GM12872 (cell line): ENCODE results near the gene DEPDC1B.

ENCODE experiments used
- TF ChIP-seq, protein P1 (sequence below): IDR thresholded peaks from 3 replicates; pipeline ENCODE4 v1.5.1; 2011; ENCODE audit warnings: low read depth, mild to moderate bottlenecking, low read length, moderate library complexity; ENCODE audit not compliant: insufficient read depth

Gene DEPDC1B

DNA sequence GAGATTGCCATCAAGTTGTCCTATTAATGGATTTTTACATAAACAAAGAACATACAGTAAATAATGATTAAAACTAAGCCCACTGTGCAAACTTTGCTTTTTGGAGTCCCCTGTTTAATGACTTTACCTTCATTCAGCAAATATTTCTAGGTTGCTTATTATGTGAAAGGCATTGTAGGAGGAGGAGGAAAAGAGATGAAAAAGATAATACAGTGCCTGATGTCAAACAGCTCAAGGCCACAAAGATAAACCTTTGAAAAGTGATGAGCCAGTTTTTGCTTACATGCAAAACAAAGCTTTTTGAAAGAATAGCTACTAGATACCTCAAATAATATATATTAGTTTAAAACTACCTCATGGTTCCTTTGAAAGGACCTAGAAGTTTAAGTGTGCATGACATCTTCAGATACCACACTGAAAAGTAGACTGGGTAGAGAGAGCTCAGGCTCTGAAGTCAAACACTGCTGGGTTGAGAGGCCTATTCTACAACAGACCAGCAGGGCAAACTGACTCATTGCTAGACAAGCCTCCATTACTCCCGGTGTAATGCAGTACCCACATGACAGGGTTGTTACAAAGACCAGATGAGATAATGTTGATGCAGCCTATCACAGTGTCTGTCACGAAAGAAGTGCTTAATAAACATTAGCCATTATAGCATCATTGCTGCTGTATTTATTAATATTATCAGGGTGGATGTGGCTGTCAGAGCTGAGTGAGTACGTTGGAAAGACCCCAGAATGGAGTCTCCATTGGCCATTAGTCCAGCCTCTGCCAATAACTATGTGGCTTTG lies 11.8 kb downstream of the DEPDC1B start:
- TF ChIP-seq, protein P1, sequence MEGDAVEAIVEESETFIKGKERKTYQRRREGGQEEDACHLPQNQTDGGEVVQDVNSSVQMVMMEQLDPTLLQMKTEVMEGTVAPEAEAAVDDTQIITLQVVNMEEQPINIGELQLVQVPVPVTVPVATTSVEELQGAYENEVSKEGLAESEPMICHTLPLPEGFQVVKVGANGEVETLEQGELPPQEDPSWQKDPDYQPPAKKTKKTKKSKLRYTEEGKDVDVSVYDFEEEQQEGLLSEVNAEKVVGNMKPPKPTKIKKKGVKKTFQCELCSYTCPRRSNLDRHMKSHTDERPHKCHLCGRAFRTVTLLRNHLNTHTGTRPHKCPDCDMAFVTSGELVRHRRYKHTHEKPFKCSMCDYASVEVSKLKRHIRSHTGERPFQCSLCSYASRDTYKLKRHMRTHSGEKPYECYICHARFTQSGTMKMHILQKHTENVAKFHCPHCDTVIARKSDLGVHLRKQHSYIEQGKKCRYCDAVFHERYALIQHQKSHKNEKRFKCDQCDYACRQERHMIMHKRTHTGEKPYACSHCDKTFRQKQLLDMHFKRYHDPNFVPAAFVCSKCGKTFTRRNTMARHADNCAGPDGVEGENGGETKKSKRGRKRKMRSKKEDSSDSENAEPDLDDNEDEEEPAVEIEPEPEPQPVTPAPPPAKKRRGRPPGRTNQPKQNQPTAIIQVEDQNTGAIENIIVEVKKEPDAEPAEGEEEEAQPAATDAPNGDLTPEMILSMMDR, result peak; percentile 64

DNA sequence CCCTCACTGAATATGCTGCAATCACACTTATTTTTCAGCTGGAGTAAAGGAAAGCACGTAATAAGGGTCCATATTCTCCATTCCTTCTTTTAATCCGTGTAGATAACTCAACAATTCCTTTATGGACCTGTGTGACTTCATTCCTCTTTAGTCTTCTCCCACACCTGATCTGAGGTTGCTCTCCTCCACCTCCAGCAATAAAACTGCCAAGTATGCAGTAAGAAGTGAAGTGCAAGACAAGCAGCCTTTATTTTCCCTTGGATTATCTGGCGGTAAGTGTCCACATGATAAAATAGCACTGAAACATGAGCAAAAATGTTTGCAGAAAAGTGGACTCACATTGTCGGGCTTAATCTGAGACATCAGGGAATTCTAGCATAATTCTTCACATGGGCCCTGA lies 13.8 kb downstream of the DEPDC1B start:
- TF ChIP-seq, protein P1, result no peak

DNA sequence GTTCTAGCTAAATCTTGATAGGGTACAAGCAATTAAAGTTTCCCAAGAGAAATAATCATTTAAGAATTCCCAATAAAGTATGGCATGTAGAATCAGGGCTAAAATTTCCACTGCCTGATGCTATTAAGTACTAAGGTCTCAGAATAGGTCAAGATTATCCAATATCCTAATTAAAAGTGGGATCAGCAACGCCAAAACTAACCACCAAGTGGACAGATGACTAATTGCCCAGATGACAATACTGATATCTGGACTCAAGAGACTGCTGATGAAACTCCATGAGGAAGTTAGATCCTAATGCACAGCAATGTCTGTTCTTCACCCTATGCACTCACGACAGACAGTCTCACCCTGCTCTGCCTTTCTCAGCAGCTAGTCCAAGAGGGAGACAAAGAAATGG lies 14.3 kb downstream of the DEPDC1B start:
- TF ChIP-seq, protein P1, result no peak

DNA sequence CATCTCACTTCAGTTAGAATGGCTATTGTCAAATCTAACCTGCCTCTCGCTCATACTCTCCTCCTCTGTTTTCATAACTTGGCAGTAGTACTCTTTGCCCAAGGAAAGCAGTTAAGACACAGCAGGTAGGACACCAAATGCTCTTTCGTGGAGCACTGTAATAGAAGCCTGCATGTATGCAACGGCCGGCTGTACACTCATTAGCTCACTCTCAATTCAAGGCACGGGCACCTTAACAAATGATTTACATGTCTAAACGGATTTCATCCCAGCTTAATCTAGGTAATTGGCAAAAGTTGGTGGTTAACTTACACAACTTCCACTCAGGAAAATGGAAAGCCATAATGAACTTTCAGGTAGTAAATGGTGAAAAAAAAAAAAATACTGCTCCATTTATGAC lies 14.9 kb downstream of the DEPDC1B start:
- TF ChIP-seq, protein P1, result no peak

DNA sequence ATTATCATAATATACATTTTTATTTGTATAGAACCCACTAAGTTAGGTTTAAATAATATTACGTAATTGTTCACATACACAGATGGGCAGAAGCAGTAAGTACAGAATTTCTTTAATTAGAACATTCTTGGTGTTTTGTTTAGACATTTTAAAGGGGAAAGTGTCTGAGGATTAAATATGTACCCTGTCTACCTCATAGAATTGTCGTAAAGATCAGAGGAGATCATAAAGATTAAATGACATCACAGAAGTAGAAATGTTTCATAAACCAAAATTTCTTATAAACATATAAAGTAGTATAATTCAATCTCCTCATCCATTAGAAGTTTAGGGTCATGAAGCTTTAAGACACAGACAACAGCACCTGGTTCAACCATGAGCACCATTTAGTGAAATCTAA lies 20.1 kb downstream of the DEPDC1B start:
- TF ChIP-seq, protein P1, result no peak

DNA sequence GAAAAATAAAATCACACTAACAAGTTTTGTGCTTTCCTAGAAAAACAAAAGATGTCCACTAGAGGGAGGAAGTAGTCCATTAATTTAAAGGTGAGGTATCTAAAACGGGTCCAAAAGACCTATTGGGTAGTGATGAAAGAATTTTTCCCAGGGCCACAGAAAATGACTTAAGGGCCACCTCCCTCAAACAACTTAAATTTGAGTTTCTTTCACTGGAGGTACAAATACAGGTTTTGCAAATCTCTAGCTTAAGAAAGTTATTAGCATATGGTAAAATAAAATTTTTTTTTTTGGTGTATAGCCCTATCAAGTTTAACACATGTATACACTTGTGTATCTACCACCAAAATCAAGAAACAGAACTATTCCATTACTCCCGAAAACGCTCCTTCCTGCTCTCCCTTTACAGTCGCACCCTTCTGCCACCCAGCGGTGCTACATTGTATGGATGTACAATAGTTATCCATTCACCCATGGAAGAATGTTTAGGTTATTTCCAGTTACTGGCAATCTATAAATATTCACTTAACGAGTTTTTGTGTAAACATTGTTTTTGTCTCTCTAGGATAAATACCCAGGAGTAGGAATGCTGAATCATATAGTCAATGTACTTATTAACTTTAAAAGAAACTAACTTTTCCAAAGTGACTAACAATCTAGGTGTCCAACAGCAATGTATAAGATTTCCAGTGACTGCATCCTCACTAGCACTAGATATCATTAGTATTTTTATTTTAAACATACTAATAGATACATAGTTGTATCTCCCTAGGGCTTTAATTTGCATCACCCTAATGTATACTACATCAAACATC lies 21.9 kb downstream of the DEPDC1B start:
- TF ChIP-seq, protein P1, result peak; percentile 40

DNA sequence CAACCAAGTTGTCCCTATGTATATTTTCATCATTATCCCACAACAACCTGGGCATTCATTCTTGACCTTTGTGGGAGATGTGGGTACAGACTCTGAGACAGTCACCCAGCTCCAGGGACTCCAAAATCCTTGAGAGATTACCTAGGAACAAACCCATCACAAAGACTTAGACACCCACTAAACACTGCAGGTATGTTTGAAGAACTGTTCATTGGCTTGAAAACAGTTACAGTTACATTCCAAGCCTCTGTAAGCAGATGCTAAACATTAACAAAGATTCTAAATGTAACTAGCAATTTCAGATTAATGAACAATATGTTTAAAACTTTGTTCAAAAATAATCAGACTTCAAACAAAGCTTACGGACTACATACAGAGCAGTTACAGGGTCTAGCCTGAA lies 24.7 kb downstream of the DEPDC1B start:
- TF ChIP-seq, protein P1, result no peak
